Right lobe of liver (tissue), 4 donors: ENCODE measurements around the gene TNFAIP3.

Source experiments
- CTCF ChIP-seq, 4 donors: fragments of 200-600 bp in 3 of 4; fragments of 450-650 bp in 1 of 4; IDR thresholded peaks; one replicate each; pipeline versions ENCODE4 v1.5.1 to v1.8.0; 2016 to 2022; ENCODE audit warnings: antibody characterized with exemption in 4 of 4, mild to moderate bottlenecking in 2 of 4
- POLR2A ChIP-seq: fragments of 450-650 bp; IDR thresholded peaks from one replicate; pipeline ENCODE4 v1.6.1; 2017; ENCODE audit warnings: antibody characterized with exemption, mild to moderate bottlenecking
- donor health status: DM: no; HTN: no; CAD: no.
- donor health status: DM: no; HTN: no; CAD: no.
- donor health status: DM: no; HTN: yes; CAD: no.

GRCh38 chr6:137903274-137903932 is 36.3 kb downstream of the TNFAIP3 start:
- no peak for TF ChIP-seq CTCF (IDR thresholded peaks at IDR 0.05)
- TF ChIP-seq POLR2A, result no peak
